ENCODE measurements around the gene ALDH8A1. TPM values are rescaled to one million over a fixed set of nuclear protein-coding genes. Genes with fewer than 3 reads are reported as not detected.

The ALDH8A1 gene, protein sequence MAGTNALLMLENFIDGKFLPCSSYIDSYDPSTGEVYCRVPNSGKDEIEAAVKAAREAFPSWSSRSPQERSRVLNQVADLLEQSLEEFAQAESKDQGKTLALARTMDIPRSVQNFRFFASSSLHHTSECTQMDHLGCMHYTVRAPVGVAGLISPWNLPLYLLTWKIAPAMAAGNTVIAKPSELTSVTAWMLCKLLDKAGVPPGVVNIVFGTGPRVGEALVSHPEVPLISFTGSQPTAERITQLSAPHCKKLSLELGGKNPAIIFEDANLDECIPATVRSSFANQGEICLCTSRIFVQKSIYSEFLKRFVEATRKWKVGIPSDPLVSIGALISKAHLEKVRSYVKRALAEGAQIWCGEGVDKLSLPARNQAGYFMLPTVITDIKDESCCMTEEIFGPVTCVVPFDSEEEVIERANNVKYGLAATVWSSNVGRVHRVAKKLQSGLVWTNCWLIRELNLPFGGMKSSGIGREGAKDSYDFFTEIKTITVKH
- total RNA-seq (2014; rRNA removed), result 0.06 TPM in 1 of 2 replicates, not detected in the other
- not detected for polyA plus RNA-seq (2012)

DNA sequence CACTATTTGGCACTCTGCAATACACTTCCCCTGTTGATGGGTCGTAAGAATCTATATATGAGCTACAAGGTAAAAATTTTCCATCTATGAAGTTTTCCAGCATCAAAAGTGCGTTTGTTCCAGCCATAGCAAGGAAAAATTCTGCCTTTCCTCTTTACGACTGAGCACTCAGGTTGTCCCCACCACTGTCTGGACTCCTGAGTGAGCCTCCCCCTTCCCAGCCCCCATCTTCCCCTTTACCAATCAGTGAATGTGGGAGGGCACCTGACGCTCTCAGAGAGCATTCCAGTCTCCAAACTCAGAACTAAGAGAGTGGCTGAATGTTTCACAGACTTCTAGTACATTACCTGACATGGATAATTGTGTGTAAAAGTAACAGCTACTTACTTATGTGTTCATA, at the start of gene ALDH8A1:
TSS of gene ALDH8A1 (minus strand) at position 175 of the 400 bp plus-strand sequence. CDS start at position 127, 48 bp downstream.
- no peak for DNase-seq (ENCODE audit: low read depth)

GRCh38 chr6:134999107-134999506, 49.2 kb upstream of the ALDH8A1 start:
- no peak for DNase-seq (ENCODE audit: low read depth)

GRCh38 chr6:134997133-134997995, 47.5 kb upstream of the ALDH8A1 start:
- no peak for DNase-seq (ENCODE audit: low read depth)

DNA sequence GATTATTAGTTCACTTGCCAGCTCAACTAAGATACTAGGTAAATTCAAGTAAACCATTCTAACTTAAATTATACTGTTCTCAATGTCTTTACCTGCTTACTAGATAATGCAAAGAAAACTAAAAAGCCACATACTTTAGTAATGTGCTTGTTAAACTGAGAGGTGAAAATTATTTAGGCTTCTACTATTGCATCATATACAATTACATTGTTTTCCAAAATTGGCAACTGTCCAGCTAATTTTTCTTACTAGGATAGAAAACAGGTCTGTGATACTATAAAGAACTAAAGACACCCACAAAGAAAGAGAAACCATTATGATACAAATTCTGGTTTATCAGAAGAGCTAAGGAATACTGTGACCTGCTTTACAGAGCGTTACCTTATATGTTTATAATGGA, 45.6 kb upstream of the ALDH8A1 start:
- no peak for DNase-seq (ENCODE audit: low read depth)

- no peak for DNase-seq (ENCODE audit: low read depth)
Observed at GRCh38 chr6:134994431-134994830, 44.5 kb upstream of the ALDH8A1 start.

DNA sequence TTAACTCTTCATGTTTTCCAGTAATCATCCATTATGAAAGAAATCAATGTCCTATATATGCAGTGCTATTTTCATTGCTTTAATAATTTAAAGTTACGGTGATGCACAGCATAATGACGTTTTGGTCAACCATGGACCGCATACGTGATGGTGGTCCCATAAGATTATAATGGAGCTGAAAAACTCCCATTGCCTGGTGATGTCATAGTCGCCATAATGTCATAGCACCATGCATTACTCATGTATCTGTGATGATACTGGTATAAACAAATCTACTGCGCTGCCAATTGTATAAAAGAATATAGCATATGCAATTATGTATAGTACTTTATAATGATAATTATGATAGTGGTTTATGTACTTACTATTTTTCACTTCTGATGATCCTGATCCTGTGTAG, 42.3 kb upstream of the ALDH8A1 start:
- DNase-seq (ENCODE audit: low read depth), result no peak

DNA sequence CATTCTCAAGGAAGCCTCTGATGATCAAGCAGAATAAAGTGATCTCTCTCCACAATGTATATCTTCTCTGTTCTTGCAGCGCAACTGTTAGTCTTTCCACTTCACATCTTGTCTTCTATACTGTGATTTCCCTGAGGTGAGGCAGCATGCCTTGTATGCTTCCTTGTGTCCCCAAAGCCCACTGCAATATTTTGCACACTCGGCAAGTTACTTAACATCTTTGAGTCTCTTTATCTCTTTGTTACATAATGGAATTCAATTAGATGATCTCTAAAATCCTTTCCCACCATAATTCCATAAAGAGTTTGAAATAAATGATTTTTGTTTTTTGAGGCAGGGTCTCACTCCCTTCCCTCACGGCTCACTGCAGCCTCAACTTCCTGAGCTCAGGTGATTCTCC, 40.4 kb upstream of the ALDH8A1 start:
- DNase-seq (ENCODE audit: low read depth), result no peak

GRCh38 chr6:134984821-134985220, 34.9 kb upstream of the ALDH8A1 start:
- DNase-seq (ENCODE audit: low read depth), result peak; percentile 58

DNA sequence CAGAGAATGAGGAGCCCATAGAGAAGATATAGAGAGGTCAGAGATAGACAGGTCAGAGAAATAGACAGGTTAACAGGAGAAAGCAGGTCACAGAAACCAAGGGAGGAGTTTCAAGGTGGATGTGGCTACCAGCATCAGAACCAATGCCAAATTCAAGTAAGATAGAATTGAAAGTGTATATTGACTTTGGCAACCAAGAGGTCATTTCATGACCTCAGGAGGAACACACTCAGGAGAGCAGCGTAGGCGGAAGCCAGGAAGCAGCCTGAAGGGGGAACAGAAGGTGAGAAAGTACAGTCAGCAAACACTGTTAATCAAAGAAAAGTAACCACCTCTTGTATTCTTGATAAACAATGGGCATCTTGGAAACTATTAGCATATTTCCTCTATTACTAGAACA, 33.9 kb upstream of the ALDH8A1 start:
- DNase-seq (ENCODE audit: low read depth), result no peak

- no peak for DNase-seq (ENCODE audit: low read depth)
Observed at GRCh38 chr6:134982161-134982560, 32.3 kb upstream of the ALDH8A1 start.

GRCh38 chr6:134980846-134981245, 30.9 kb upstream of the ALDH8A1 start:
- no peak for DNase-seq (ENCODE audit: low read depth)

- no peak for DNase-seq (ENCODE audit: low read depth)
Observed at GRCh38 chr6:134979142-134979541, 29.2 kb upstream of the ALDH8A1 start.

DNA sequence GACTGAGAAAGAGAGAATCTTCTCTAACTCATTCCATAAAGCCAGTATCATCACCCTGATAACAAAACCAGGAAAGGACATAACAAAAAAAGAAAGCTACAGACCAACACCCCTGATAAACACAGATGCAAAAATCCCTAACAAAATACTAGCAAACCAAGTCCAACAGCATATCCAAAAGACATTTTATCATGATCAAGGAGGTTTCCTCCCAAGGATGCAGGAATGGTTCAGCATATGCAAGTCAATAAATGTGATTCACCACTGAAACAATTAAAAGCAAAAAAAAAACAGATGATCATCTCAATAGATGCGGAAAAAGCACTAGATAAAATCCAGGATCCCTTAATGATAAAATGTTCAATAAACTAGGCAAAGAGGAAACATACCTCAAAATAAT, 24.5 kb upstream of the ALDH8A1 start:
- DNase-seq (ENCODE audit: low read depth), result no peak

- DNase-seq (ENCODE audit: low read depth), result no peak
Observed at GRCh38 chr6:134967711-134968110, 17.8 kb upstream of the ALDH8A1 start.

DNA sequence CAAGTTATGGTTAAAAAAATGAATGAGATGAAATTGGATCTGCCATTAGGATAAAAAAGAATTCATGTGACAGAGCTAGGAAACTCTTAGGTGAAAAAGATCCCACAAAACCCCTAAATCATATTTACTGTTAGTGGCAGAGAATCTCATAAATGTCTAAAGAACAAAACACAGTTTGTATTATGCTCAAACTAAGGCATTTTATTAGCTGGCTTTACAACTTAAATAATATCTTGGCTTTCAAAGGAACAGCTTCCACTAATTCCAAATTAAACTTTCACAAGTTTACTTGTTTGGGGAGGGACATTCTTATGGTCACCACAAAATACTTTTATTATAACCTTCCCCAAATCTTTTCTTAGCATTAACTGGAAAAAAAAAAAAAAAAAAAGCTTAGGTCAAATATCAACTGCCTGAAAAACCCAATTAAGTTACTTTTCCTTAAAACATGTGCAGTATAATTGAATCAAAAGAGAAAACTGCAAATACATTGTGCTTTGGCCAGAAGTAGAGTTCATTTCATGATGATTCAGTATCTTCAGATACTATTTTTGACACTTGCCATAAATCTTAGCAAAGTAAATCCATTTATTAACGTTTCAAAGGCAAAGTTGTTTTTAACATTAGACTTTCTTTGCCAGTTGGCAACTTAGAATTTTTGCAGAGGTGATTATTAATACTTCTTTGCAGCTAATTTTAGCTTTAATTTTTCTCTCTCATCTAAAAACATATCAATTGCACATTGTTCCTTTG, 14.7 kb upstream of the ALDH8A1 start:
- no peak for DNase-seq (ENCODE audit: low read depth)

DNA sequence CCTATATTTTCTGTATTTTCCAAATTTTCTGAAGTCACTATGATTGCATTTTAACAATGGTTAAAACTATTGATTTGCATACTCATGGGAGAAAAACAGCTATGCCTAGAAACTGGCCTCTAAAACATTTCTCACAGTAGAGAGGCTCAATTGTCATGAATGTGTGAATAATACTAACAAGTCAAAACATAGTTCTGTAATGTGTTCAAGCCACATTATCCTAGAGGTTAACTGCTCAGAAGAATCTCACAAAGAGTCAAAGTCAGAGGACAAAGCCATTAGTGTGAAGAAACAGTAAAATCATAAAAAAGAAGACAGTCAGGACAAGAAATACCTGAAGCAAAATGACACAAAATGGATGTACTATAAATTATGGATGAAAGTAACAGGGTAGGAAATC, 12.5 kb upstream of the ALDH8A1 start:
- no peak for DNase-seq (ENCODE audit: low read depth)

DNA sequence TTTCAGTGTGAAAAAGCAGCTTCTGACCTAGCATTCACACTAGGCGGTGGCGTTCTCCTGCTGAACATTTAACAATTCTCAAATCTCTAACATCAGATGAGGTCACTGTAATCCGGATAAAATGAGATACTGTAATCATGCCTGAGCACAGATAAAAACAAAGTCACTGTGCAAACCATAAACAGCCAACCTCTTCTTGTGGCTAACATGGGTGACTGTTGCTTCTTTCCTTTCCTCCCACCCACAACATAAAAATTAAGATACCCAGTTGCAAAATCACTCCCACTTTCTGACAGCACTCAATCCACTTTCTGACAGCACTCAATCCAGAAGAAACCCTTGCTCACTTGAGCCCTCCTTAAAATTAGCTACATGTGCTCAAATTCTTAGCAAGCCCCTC, 11.5 kb upstream of the ALDH8A1 start:
- DNase-seq (ENCODE audit: low read depth), result no peak

- no peak for DNase-seq (ENCODE audit: low read depth)
Observed at GRCh38 chr6:134959603-134960002, 9.7 kb upstream of the ALDH8A1 start.

GRCh38 chr6:134956676-134957075, 6.8 kb upstream of the ALDH8A1 start:
- DNase-seq (ENCODE audit: low read depth), result no peak

GRCh38 chr6:134956032-134956431, 6.1 kb upstream of the ALDH8A1 start:
- no peak for DNase-seq (ENCODE audit: low read depth)

DNA sequence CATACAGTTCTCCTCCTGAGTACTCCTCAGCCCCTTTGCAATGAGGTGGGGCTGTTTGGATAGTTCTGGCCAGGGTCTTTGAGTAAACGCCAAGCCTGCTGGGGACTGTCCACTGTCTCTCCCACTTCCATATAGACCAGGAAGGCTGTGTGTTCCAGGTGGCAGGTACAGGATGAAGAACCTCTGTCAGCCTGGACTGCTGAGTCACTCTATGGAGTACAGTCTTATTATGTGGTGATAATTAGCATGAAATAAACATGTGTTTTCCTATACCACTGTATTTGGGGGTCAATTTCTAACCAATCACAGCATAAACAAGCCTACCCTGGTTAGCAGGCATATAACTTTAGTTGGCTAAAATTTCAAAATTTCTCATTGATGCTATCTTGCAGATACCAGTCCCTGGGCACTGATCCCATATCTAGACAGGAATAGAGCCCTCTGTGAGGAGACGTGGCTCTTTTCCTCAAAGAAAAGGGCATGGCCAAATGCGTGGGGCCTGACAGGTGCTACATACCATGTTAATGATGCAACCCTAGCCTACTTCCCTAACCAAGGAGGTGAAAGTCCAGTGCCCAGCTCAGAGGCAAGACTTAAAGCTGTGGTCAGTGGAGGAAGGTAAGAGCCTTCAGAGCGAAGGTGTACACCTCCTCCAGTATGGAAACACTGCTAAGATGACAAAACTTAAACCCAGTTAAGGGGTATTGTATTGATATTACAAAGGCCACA, 4.5 kb upstream of the ALDH8A1 start:
- DNase-seq (ENCODE audit: low read depth), result no peak
